K562 (cell line): ENCODE data around the gene PGBD1. TPM values are rescaled to one million over a fixed set of nuclear protein-coding genes. Genes with fewer than 3 reads are reported as not detected.

Source experiments
- CCNT2 ChIP-seq: IDR thresholded peaks from 2 replicates; pipeline ENCODE4 v1.6.1; 2011; ENCODE audit warnings: borderline replicate concordance, low read depth, mild to moderate bottlenecking, moderate library complexity, mixed read lengths, low read length; ENCODE audit not compliant: insufficient read length; ENCODE audit errors: extremely low read depth
- COPS2 ChIP-seq: fragments of 450-650 bp; conservative IDR thresholded peaks from 2 replicates; pipeline ENCODE4 v1.6.1; 2016; ENCODE audit warnings: mild to moderate bottlenecking, moderate library complexity
- CTBP1 ChIP-seq: fragments of 450-650 bp; IDR thresholded peaks from 2 replicates; pipeline ENCODE4 v1.6.1; 2016; ENCODE audit warnings: borderline replicate concordance
- DNMT1 ChIP-seq: fragments of 450-650 bp; IDR thresholded peaks from 2 replicates; pipeline ENCODE4 v1.6.1; 2016; ENCODE audit warnings: antibody characterized with exemption, mild to moderate bottlenecking
- EGR1 ChIP-seq: fragments of 450-650 bp; conservative IDR thresholded peaks from 2 replicates; pipeline ENCODE4 v1.6.1; 2017; ENCODE audit warnings: mild to moderate bottlenecking
- ELF4 ChIP-seq: fragments of 450-650 bp; formaldehyde crosslinking; IDR thresholded peaks from 2 replicates; pipeline ENCODE4 v1.4.0; 2022; ENCODE audit warnings: missing genetic modification characterization
- GATAD2A ChIP-seq: fragments of 450-650 bp; IDR thresholded peaks from 2 replicates; pipeline ENCODE4 v1.6.1; 2017
- GATAD2B ChIP-seq: fragments of 450-650 bp; IDR thresholded peaks from 2 replicates; pipeline ENCODE4 v1.6.1; 2017; ENCODE audit warnings: mild to moderate bottlenecking, borderline replicate concordance
- GTF2E2 ChIP-seq: fragments of 200-800 bp; sonication (Bioruptor generic); IDR thresholded peaks from 2 replicates; pipeline ENCODE4 v1.6.1; 2016; ENCODE audit warnings: missing genetic modification characterization, missing compliant biosample characterization
- KDM4B ChIP-seq, 2 experiments: fragments of 450-650 bp in 1 of 2; sonication (generic) in 1 of 2; IDR thresholded peaks; 2 replicates each; pipeline ENCODE4 v1.6.1; 2016 to 2017; ENCODE audit warnings: borderline replicate concordance in 2 of 2, antibody characterized with exemption in 1 of 2, low read depth in 1 of 2, mild to moderate bottlenecking in 1 of 2
- MTA1 ChIP-seq: fragments of 450-650 bp; IDR thresholded peaks from 2 replicates; pipeline ENCODE4 v1.6.1; 2017; ENCODE audit warnings: borderline replicate concordance
- MXI1 ChIP-seq: IDR thresholded peaks from 2 replicates; pipeline ENCODE4 v1.6.1; 2011; ENCODE audit warnings: low read depth, mild to moderate bottlenecking, improper control_type of control experiment, low read length
- NFIX ChIP-seq: fragments of 250-450 bp; sonication (Bioruptor Pico); IDR thresholded peaks from 2 replicates; pipeline ENCODE4 v1.4.0; 2020; ENCODE audit warnings: low read depth, mild to moderate bottlenecking, moderate library complexity
- PHB ChIP-seq: fragments of 250-450 bp; sonication (Bioruptor Pico); IDR thresholded peaks from 2 replicates; pipeline ENCODE4 v1.5.0; 2021
- RCOR1 ChIP-seq, 2 experiments: IDR thresholded peaks; 2 replicates each; pipeline ENCODE4 v1.6.1; 2012; ENCODE audit warnings: low read depth in 2 of 2, low read length in 2 of 2, borderline replicate concordance in 1 of 2, improper control_type of control experiment in 1 of 2
- SMARCA4 ChIP-seq: fragments of 450-650 bp; IDR thresholded peaks from 2 replicates; pipeline ENCODE4 v1.6.1; 2016
- SMARCA5 ChIP-seq: fragments of 450-650 bp; IDR thresholded peaks from 2 replicates; pipeline ENCODE4 v1.6.1; 2016
- SMARCC2 ChIP-seq: fragments of 450-650 bp; IDR thresholded peaks from 2 replicates; pipeline ENCODE4 v1.6.1; 2017; ENCODE audit warnings: antibody characterized with exemption, moderate library complexity, mild to moderate bottlenecking, low read depth
- ZNF133 ChIP-seq: fragments of 250-450 bp; sonication (Bioruptor Pico); IDR thresholded peaks from 2 replicates; pipeline ENCODE4 v1.4.0; 2020; ENCODE audit warnings: mild to moderate bottlenecking
- ZNF165 ChIP-seq: fragments of 250-450 bp; sonication (Bioruptor Pico); IDR thresholded peaks from 2 replicates; pipeline ENCODE4 v1.4.0; 2020; ENCODE audit warnings: borderline replicate concordance
- ZNF764 ChIP-seq: fragments of 250-450 bp; sonication (Bioruptor Pico); IDR thresholded peaks from 2 replicates; pipeline ENCODE4 v1.4.0; 2020; ENCODE audit warnings: low read depth, mild to moderate bottlenecking, moderate library complexity
- ZSCAN29 ChIP-seq: fragments of 450-650 bp; IDR thresholded peaks from 2 replicates; pipeline ENCODE4 v1.6.1; 2017
- polyA plus RNA-seq, 8 experiments: library from polyadenylated mRNA; depleted of rRNA in 4 of 8; stranded (reverse) in 5 of 8; unstranded in 3 of 8; fragments of >200 nt; fragmentation: Nextera tagmentation in 2 of 8; fragmentation: Illumina TruSeq in 1 of 8; extraction: Ambion mirVana in 2 of 8; extraction: Trizol in 1 of 8; gene quantifications; 2 replicates each; pipeline versions ENCODE4 v1.2.1 to v1.2.3, GENCODE V29; 2011 to 2014; ENCODE audit warnings: inconsistent platforms in 1 of 8, missing spikeins in 1 of 8
- total RNA-seq, 7 experiments: library from RNA; depleted of rRNA in 6 of 7; stranded (reverse); fragments of >200 nt in 6 of 7; fragmentation: Illumina TruSeq in 2 of 7; extraction: Trizol in 2 of 7; gene quantifications; 2 replicates each; pipeline versions ENCODE4 v1.2.1 to v1.2.3, GENCODE V29; 2011 to 2021; ENCODE audit warnings: low replicate concordance in 1 of 7
- TF ChIP-seq, protein P1 (sequence below): sonication (generic); formaldehyde crosslinking; IDR thresholded peaks from 2 replicates; pipeline ENCODE4 v1.8.0; 2022; ENCODE audit warnings: mild to moderate bottlenecking, low read depth, missing genetic modification reagents
- TF ChIP-seq, protein P2 (sequence below): fragments of 200-800 bp; sonication (Bioruptor generic); IDR thresholded peaks from 2 replicates; pipeline ENCODE4 v1.6.1; 2017; ENCODE audit warnings: missing genetic modification characterization, missing compliant biosample characterization
- TF ChIP-seq, protein P3 (sequence below), 3 experiments: fragments of 200-800 bp in 1 of 3; fragments of 250-450 bp in 1 of 3; fragments of 450-650 bp in 1 of 3; sonication (Bioruptor Pico) in 1 of 3; sonication (Bioruptor generic) in 1 of 3; formaldehyde crosslinking in 1 of 3; IDR thresholded peaks; 2 replicates each; pipeline versions ENCODE4 v1.6.1 to v1.8.0; 2016 to 2022; ENCODE audit warnings: mild to moderate bottlenecking in 2 of 3, missing genetic modification characterization in 2 of 3, missing compliant biosample characterization in 1 of 3, moderate library complexity in 1 of 3

PGBD1 gene
- total and polyA plus RNA-seq, 9 of the 15 experiments (the other 6 are each of a cell fraction or from before 2014, with no cell fraction given) = 3.3 to 9.0 (median 7.3) TPM

DNA sequence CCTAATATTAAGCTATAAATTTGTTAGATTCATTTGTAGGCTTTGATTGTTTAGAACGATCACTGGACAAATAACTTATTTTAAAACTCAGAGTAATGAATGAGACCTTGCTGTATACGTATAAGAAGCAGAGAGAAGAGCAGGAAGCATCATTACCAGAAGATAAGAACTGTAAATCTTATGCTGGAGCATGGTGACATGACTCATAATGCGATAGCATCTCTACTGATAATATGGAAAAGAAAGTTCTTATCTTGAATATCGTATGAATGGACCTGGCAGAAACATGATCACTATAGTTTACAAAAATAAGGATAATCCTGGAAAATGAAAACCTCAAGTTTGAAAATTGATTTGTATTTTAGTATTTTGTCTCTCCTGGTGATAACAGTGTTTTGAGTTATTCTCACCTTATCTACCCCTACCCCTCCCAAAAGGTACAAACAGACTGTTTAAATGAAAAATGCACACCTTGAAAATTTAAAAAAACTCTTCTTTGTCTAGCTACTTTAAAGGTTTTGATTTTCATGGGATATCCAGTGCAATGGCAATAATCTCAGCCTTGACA lies 16.5 kb upstream of the PGBD1 start (continued):
- TF ChIP-seq SMARCA5 = no peak
- peak; percentile 74; the same call in 1 of the 2 replicates for TF ChIP-seq CTBP1
- no peak for TF ChIP-seq ZNF165
- TF ChIP-seq GATAD2A = 0 out of 2 replicates have a peak, but pooled peaks have one; percentile 39
- TF ChIP-seq SMARCA4 = peak; percentile 95
- TF ChIP-seq CCNT2 = peak; percentile 61
- TF ChIP-seq NFIX (CRISPR knock-in tag) = no peak
- TF ChIP-seq, protein P1, sequence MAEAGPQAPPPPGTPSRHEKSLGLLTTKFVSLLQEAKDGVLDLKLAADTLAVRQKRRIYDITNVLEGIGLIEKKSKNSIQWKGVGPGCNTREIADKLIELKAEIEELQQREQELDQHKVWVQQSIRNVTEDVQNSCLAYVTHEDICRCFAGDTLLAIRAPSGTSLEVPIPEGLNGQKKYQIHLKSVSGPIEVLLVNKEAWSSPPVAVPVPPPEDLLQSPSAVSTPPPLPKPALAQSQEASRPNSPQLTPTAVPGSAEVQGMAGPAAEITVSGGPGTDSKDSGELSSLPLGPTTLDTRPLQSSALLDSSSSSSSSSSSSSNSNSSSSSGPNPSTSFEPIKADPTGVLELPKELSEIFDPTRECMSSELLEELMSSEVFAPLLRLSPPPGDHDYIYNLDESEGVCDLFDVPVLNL (CRISPR knock-in tag) = no peak
- no peak for TF ChIP-seq DNMT1
- peak in 1 of 2 experiments; percentile 76; a peak in 2 of 4 replicates for TF ChIP-seq RCOR1 (IDR thresholded peaks at IDR 0.05; ENCODE audit: borderline replicate concordance in 1 of 2, low read depth in 2 of 2, low read length in 2 of 2)
- TF ChIP-seq ZNF133 (CRISPR knock-in tag) = no peak
- peak; percentile 85 for TF ChIP-seq SMARCC2
- peak; percentile 76 for TF ChIP-seq GATAD2B
- TF ChIP-seq EGR1 = no peak
- TF ChIP-seq ELF4 = no peak
- no peak for TF ChIP-seq KDM4B (IDR thresholded peaks at IDR 0.05; ENCODE audit: borderline replicate concordance in 2 of 2, low read depth in 1 of 2)
- no peak for TF ChIP-seq PHB (CRISPR knock-in tag)
- TF ChIP-seq, protein P2, sequence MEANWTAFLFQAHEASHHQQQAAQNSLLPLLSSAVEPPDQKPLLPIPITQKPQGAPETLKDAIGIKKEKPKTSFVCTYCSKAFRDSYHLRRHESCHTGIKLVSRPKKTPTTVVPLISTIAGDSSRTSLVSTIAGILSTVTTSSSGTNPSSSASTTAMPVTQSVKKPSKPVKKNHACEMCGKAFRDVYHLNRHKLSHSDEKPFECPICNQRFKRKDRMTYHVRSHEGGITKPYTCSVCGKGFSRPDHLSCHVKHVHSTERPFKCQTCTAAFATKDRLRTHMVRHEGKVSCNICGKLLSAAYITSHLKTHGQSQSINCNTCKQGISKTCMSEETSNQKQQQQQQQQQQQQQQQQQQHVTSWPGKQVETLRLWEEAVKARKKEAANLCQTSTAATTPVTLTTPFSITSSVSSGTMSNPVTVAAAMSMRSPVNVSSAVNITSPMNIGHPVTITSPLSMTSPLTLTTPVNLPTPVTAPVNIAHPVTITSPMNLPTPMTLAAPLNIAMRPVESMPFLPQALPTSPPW (CRISPR knock-in tag) = peak; percentile 25; the same call in 1 of the 2 replicates
- TF ChIP-seq ZNF764 (CRISPR knock-in tag) = no peak
- TF ChIP-seq, protein P3, sequence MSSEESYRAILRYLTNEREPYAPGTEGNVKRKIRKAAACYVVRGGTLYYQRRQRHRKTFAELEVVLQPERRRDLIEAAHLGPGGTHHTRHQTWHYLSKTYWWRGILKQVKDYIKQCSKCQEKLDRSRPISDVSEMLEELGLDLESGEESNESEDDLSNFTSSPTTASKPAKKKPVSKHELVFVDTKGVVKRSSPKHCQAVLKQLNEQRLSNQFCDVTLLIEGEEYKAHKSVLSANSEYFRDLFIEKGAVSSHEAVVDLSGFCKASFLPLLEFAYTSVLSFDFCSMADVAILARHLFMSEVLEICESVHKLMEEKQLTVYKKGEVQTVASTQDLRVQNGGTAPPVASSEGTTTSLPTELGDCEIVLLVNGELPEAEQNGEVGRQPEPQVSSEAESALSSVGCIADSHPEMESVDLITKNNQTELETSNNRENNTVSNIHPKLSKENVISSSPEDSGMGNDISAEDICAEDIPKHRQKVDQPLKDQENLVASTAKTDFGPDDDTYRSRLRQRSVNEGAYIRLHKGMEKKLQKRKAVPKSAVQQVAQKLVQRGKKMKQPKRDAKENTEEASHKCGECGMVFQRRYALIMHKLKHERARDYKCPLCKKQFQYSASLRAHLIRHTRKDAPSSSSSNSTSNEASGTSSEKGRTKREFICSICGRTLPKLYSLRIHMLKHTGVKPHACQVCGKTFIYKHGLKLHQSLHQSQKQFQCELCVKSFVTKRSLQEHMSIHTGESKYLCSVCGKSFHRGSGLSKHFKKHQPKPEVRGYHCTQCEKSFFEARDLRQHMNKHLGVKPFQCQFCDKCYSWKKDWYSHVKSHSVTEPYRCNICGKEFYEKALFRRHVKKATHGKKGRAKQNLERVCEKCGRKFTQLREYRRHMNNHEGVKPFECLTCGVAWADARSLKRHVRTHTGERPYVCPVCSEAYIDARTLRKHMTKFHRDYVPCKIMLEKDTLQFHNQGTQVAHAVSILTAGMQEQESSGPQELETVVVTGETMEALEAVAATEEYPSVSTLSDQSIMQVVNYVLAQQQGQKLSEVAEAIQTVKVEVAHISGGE (CRISPR knock-in tag; IDR thresholded peaks at IDR 0.05) = no peak
- TF ChIP-seq MTA1 = peak; percentile 86; the same call in 1 of the 2 replicates
- no peak for TF ChIP-seq COPS2
- no peak for TF ChIP-seq MXI1
- TF ChIP-seq GTF2E2 (tag) = peak; percentile 29; the same call in 1 of the 2 replicates
- TF ChIP-seq ZSCAN29 = no peak
